HEK293T (cell line): ENCODE results near the gene SCUBE2.

Experiments
- ARNT ChIP-seq: fragments of 450-650 bp; IDR thresholded peaks from 2 replicates; pipeline ENCODE4 v1.6.1; 2017; ENCODE audit warnings: mild to moderate bottlenecking
- BHLHE40 ChIP-seq: fragments of 450-650 bp; IDR thresholded peaks from 2 replicates; pipeline ENCODE4 v1.6.1; 2016; ENCODE audit warnings: mild to moderate bottlenecking, moderate library complexity, borderline replicate concordance
- FOXM1 ChIP-seq: fragments of 450-650 bp; IDR thresholded peaks from 2 replicates; pipeline ENCODE4 v1.6.1; 2017; ENCODE audit warnings: mild to moderate bottlenecking, borderline replicate concordance
- L3MBTL2 ChIP-seq: fragments of 450-650 bp; conservative IDR thresholded peaks from 2 replicates; pipeline ENCODE4 v1.6.1; 2016; ENCODE audit warnings: mild to moderate bottlenecking
- SP1 ChIP-seq: fragments of 450-650 bp; IDR thresholded peaks from 2 replicates; pipeline ENCODE4 v1.6.1; 2017
- SUZ12 ChIP-seq: fragments of 450-650 bp; IDR thresholded peaks from 2 replicates; pipeline ENCODE4 v1.6.1; 2016; ENCODE audit warnings: mild to moderate bottlenecking

DNA sequence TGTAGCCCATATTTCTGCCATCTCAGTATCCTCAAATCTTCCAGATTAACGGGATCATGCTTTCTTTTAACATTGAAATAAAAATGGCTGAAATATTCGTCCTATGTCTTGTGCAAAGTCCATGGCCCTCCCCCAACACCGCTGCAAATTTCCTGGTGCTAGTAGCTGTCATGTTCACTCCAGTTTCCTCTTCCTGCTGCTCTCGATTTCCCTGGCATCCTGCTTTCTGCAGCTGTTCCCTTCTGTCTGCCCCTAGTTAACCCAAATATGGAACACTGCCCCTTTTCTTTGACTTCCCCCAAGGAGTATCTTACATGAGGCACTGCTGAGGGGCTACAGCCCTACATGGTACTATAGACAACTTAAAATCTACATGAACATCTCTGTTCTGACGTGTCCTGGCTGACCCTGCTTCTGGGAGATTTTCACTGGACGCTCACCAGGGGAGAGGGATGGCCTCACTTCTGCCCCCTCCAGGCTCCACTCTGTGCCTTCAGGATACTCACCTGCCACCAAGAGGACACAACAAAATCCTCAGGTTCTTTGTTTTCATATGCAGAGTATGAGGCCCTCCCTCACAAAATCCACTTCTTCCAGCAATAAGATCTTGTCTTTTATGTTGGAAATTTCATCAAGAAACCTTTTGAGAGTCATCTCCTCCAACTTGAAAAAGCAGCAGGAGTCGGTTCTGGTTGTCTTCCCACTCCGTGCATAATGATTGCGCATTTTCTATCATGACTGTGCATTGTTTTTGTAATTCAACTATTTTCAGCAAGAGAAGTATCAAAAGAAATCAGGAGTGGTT lies 29.5 kb upstream of the SCUBE2 start:
- TF ChIP-seq FOXM1: no peak
- TF ChIP-seq BHLHE40: no peak
- no peak for TF ChIP-seq ARNT
- no peak for TF ChIP-seq SP1
- no peak for TF ChIP-seq SUZ12
- no peak for TF ChIP-seq L3MBTL2
